Stimulated activated CD4-positive, alpha-beta T cell treated with anti-CD3 and anti-CD28 coated beads, Interleukin-2, amount 100 ng/mL, for 24 hours (primary cell): ENCODE data around the gene RAI1.

ENCODE experiments used
- DNase-seq, 2 donors: peaks; one replicate each; pipeline ENCODE4 v3.0.0-alpha.2; 2020

The RAI1 gene

GRCh38 chr17:17752089-17752820 is 71.0 kb downstream of the RAI1 start:
- peak; percentile 97 for DNase-seq

DNA sequence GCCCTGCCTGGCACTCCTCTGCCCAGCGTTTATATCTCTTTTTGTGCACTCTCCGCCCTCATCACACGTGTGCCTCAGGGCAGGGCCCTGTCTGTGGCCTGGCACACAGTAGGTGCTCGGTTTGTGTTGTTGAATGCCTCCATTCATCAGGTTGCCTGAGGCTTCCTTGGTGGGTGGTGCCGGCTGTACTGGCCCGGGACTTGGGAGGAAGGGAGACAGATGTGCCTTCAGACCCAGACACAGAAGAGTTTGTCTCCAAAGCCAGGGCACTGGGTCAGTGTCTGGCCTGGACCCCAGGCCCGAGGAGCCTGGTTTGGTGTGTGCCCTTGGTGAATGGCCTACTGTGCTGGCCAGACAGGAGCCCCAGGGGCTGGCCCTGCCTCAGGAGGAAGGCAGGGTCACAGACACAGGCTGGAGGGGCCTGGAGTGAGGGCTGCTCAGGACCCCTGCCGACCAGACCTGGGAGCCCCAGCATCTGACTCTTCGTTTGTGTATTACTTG is 71.6 kb downstream of the RAI1 start:
- no peak for DNase-seq

- no peak for DNase-seq
Observed at GRCh38 chr17:17754719-17755686, 73.7 kb downstream of the RAI1 start.

- no peak for DNase-seq
Observed at GRCh38 chr17:17755715-17756114, 74.5 kb downstream of the RAI1 start.

- peak; percentile 36 to 37 for DNase-seq
Observed at GRCh38 chr17:17757391-17757791, 76.1 kb downstream of the RAI1 start.

DNA sequence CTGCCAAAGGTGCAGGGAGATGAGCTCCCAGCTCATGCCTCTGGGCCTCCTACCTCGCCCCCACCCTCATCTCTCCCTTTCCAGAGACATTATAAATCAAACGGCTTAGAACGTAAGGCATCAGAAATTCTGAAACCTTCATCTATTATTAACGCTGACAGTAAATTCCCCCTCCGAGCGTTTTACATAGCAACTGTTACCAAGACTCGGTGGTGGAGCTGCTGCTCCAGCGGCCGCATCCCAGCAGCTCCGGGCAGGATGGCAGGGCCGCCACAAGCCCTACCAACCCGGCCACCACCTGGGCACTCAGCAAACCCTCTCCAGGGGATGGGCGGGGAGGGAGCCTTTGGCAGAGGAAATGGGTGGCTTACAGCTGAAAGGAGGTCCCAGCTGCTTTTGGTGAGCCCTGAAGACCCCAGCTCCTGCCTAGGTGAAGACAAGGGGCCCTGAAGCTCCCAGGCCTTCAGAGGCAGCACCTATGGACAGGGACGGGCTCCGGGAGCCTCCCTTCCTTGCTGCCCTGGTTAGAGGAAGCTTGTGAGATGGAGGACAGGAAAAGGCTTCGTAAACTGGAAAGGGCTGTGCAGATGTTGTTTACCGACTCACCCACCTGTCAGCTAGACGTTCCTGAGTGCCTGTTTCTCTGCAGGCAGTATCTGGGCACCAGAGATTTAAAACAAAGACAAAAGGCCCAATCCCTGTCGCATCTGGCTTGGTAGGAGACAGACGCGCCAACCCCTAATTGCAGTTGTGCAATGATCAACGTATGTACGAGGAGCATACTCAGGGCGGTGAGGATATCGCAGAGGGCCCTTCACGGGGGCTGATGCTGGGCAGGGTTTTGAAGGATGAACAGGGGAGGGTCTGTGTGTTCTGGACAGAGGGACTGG is 76.9 kb downstream of the RAI1 start:
- no peak for DNase-seq

- DNase-seq: no peak
Observed at GRCh38 chr17:17758941-17759563, 77.8 kb downstream of the RAI1 start.

DNA sequence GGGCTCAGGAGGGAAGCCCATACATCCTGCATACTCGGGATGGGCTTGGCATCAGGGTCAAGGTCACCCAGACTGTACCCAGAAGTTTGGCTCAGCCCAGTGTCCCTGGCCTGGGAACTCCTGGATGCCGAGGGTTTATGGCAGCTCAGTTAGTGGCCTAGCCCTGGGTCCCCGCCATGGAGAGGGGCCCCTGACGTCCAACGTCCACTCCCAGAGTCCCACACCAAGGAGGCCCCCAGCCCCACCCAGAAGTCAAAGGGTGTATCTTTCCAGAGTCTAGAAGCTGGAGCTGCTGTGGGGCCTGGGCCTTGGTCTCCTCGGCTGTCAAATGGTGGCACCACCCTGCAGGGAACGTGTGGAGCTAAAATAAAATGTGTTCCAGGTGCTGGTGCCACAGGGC is 79.1 kb downstream of the RAI1 start:
- no peak for DNase-seq

GRCh38 chr17:17760872-17761550 is 79.8 kb downstream of the RAI1 start:
- no peak for DNase-seq

DNA sequence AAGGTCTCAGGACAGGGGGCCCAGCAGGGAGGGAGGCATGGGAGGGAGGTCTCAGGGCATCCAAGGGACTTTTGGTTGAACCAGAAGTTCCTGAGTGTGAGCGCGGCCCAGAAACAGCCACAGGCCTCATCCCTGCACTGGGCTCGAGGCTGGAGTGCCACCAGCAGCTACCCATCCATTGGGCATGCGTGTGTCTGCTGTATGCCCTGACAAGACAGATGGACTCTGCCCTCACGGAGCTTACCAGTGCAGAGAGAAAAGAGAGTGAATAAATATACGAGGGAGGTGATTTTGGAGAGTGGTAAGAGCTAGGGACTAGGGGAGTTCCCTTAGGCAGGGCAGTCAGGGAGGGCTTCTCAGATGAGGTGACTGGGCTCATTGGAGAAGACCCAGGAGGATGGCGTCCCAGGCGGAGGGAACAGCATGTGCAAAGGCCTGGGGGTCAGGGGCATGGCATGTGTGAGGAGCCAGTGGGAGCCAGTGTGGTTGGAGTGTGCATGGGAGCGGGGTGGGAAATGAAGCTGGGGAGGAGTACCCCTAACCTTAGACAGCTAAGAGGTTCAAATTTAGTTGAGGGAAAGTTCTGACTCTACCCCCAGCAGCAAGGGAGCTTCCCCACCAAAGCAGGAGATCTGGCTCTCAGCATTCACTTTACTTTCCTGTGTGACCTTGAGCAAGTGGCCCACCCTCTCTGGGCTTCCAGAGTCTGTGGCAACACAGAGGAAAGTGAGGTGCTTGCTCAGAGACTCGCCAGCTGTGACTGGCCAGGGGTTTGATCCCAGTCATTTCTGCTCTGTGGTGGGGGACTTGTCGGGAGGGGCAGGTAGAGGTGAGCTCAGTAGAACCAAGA is 80.9 kb downstream of the RAI1 start:
- no peak for DNase-seq

- no peak for DNase-seq
Observed at GRCh38 chr17:17762744-17763105, 81.5 kb downstream of the RAI1 start.

- DNase-seq: no peak
Observed at GRCh38 chr17:17763136-17763535, 81.9 kb downstream of the RAI1 start.

DNA sequence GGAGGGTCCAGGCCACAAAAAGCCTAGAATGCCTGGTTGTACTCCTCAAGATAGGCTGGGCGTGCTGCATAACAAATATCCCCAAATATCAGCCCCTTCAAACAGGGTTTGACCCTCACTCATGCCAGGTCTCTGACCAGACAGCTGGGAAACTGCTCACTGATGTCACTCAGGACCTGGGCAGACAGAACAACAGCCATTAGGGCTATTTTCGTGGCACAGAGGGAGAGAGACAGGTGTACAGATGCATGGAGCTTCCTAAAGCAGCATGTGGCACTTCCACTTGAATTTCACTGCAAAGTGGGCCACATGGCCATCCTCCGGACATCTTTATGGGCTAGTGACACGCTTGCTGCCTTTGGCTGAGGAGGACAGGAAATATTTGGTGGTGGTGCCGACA is 82.5 kb downstream of the RAI1 start:
- no peak for DNase-seq

GRCh38 chr17:17765359-17766076 is 84.3 kb downstream of the RAI1 start:
- DNase-seq: no peak

DNA sequence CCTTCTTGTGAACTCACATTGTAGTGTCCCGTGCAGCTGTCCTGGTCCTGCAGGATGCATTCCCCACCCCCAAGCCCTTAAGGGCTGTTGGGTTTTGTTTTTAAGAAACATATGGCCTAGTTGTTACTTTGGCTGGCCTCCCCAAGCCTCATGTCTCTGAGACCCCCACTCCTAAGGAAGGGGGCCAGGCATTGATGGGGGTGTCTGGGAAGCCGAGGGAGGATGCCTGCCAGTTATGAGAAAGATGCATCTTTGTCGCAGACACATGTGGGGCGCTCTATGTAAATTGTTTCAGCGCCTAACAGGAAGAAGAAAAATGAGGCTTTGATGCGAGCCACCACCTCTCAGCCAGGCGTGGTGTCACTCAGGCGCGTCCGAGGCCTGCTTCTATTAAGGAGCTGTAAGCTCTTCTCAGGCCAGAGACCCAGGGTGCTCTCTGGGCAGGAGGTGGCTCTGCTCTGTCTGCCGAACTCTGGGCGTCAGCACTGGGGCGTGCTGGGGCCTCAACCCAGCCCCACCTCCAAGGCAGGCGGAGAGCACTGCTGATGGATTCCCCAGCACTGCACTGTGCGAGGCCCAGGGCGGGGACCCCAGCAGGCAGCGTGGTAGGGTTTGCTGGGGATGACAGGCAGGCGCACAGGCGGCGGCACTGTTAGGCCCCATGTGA is 85.0 kb downstream of the RAI1 start:
- no peak for DNase-seq

- no peak for DNase-seq
Observed at GRCh38 chr17:17766744-17767120, 85.5 kb downstream of the RAI1 start.

- DNase-seq: no peak
Observed at GRCh38 chr17:17767154-17767869, 86.1 kb downstream of the RAI1 start.

DNA sequence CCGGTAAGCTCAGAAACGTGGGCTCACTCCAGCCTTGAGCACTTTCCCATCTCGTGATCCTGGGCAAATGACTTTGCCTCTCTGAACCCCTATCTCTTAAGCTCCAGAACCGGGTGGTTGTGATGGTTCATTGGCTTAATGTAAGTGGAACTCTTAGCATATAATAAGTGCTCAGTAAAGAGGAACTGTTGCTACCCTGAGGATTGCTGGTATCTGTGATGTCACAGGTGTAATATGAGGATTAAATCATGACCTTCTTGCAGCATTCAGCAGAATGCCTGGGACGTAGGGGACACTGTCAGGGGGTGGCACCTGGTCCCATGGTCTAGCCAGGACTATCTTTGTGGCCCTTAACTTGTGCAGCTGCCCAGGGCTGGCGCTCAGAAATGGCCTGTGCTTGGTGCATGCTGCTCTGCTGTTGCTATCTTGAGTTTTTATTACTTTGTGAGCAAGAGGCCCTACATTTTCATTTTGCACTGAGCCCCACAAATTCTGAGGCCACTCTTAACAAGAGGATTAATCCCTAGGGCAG is 86.7 kb downstream of the RAI1 start:
- no peak for DNase-seq
